Measurements from ENCODE around the gene CZIB. TPM values are rescaled to one million over a fixed set of nuclear protein-coding genes. Genes with fewer than 3 reads are reported as not detected.

CZIB gene
- total and polyA plus RNA-seq, 2 of the 8 experiments (the other 6 are each of a cell fraction or from before 2014, with no cell fraction given), result 46.5 to 48.0 TPM

DNA sequence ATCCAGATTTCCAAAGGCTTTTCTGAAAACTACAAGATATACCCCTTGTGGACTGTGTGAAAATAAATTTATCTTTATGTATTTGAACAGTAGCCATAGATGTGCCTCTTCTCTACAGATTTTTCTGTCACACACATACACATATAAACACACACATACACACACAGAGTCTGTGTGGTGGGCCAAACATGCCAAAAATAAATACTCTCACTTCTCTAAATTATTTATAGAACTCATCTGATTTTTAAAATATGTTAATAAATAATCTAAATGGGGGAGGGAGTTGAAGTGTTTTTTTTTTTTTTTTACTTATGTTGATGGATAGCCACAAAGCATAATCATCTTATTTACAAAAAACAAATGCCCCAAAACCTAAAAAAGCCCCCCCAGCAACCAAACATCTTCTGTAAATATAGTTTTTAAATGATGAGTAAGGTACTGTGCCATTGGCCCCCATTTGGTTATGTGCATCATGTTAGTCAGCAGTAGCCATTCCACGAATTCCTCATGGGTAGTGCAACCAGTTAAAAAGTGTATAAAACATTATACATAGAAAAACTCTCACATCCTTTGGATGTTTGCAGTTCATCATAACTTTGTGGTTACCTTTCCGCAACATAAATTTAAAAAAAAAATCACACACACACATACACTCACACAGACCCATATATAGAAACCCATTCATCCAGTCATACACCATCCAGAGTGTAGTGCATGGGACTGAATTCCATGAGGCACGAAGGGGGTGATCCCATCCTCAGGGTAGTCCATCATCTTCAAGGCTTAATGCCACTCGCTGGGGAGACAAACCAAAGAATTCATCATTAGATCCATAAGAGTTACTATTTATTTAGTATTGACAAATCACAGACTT is 26.1 kb upstream of the CZIB start:
- no peak overlapping the region for H3K18ac ChIP-seq (ENCODE audit: extremely low read depth, low read length)
- no peak overlapping the region for H2AFZ ChIP-seq (ENCODE audit: low read length)
- no peak overlapping the region for H3K4me3 ChIP-seq (ENCODE audit: extremely low read depth in 1 of 4, insufficient read depth in 2 of 4, low read depth in 3 of 4, low read length in 4 of 4)
- H3K79me1 ChIP-seq (ENCODE audit: low read depth, low read length), result no peaks in the 10 kb centered on the region
- H3K14ac ChIP-seq (ENCODE audit: insufficient read length), result no peak overlapping the region
- no peak overlapping the region for H2BK5ac ChIP-seq (ENCODE audit: low read depth, low read length)
- H3K23ac ChIP-seq (ENCODE audit: insufficient read length), result no peak overlapping the region
- no peak overlapping the region for H2AK5ac ChIP-seq (ENCODE audit: low read depth, low read length)
- H3K4me2 ChIP-seq (ENCODE audit: insufficient read depth in 1 of 2, low read depth in 2 of 2, low read length in 2 of 2), result no peak overlapping the region
- H4K8ac ChIP-seq (ENCODE audit: extremely low read depth, insufficient read depth, low read length), result no peak overlapping the region
- H2BK20ac ChIP-seq (ENCODE audit: low read length), result no peak overlapping the region
- no peak overlapping the region for H2BK12ac ChIP-seq (ENCODE audit: low read depth, low read length)
- WGBS, 2 experiments (ENCODE audit: extremely low coverage in 1 of 2, insufficient coverage in 1 of 2, insufficient read length in 1 of 2, insufficient replicate concordance in 2 of 2, low coverage in 1 of 2, low lambda C conversion rate in 2 of 2, missing lambda C conversion rate in 1 of 2), result 81% methylated on average over 4 of the region's 4 CpGs; no CpG with 5 or more reads in 1 of the 2 experiments
- no peak overlapping the region for H3K27ac ChIP-seq (ENCODE audit: low read depth, low read length)
- no peaks in the 10 kb centered on the region for H3K79me2 ChIP-seq (ENCODE audit: control insufficient read depth in 1 of 2, insufficient read depth in 2 of 2, low read length in 2 of 2)
- H3K36me3 ChIP-seq (ENCODE audit: control insufficient read depth in 2 of 4, insufficient read depth in 4 of 4, low read length in 3 of 4), result peaks cover 20 to 72% (median 54%) of the 10 kb centered on the region in 4 experiments
- no peaks in the 10 kb centered on the region for H3K27me3 ChIP-seq (replicated peaks in 1 of 4; ENCODE audit: control insufficient read depth in 3 of 4, extremely low read depth in 1 of 4, insufficient read depth in 3 of 4, low read length in 3 of 4)
- no peak overlapping the region for H4K91ac ChIP-seq (replicated peaks; ENCODE audit: insufficient read length, low read length)
- H3K4ac ChIP-seq (replicated peaks; ENCODE audit: insufficient read length, low read depth, low read length), result no peak overlapping the region
- no peak overlapping the region for H2BK15ac ChIP-seq (ENCODE audit: low read length)
- CTCF ChIA-PET (ENCODE audit: partially characterized antibody), result interaction anchor here (1.2 kb wide), 1 partner anchor 11 kb away, joined by 3 read pairs; no protein-coding TSS in a partner anchor
- no peaks in the 10 kb centered on the region for H3K4me1 ChIP-seq (replicated peaks in 1 of 4; ENCODE audit: control insufficient read depth in 3 of 4, insufficient read depth in 4 of 4, low read length in 3 of 4)
- peaks cover 0 to 1% of the 10 kb centered on the region in 2 experiments for H4K20me1 ChIP-seq (replicated peaks in 1 of 2; ENCODE audit: control insufficient read depth in 1 of 2, insufficient read depth in 2 of 2, low read length in 2 of 2)
- H2BK120ac ChIP-seq (replicated peaks; ENCODE audit: low read depth, low read length), result no peak overlapping the region
- no peak overlapping the region for H4K5ac ChIP-seq (ENCODE audit: insufficient read length, low read depth, low read length)
- no peak overlapping the region for H3K9ac ChIP-seq (replicated peaks in 1 of 4; ENCODE audit: extremely low read depth in 1 of 4, low read depth in 3 of 4, low read length in 3 of 4)
- no peak for DNase-seq (ENCODE audit: low read depth in 1 of 2, low spot score in 2 of 2)
- no peaks in the 10 kb centered on the region for H3K9me3 ChIP-seq (ENCODE audit: insufficient read depth in 2 of 2, low read depth in 1 of 2, low read length in 1 of 2)
- no peak for FAIRE-seq
- POLR2A ChIA-PET (ENCODE audit: partially characterized antibody), result interaction anchor here (1.0 to 1.1 kb wide), 2 partner anchors 51 to 80 kb away, joined by 3 read pairs; no protein-coding TSS in a partner anchor
- no peak overlapping the region for H3K56ac ChIP-seq (replicated peaks; ENCODE audit: insufficient read length, low read depth, low read length)
- H3K23me2 ChIP-seq (ENCODE audit: low read depth, low read length), result no peaks in the 10 kb centered on the region
- TF ChIP-seq POU5F1 (IDR thresholded peaks at IDR 0.05; ENCODE audit: low read depth, low read length), result no peak
- TF ChIP-seq CBX8 (IDR thresholded peaks at IDR 0.05; ENCODE audit: borderline replicate concordance, low read depth, low read length), result no peak
- no peak for TF ChIP-seq EGR1 (IDR thresholded peaks at IDR 0.05; ENCODE audit: borderline replicate concordance, low read depth, low read length)
- TF ChIP-seq KDM4A (IDR thresholded peaks at IDR 0.05; ENCODE audit: low read depth, low read length, severe bottlenecking), result no peak
- no peak for TF ChIP-seq FOSL1 (IDR thresholded peaks at IDR 0.05; ENCODE audit: insufficient read depth, low read depth, low read length)
- TF ChIP-seq, protein P1, sequence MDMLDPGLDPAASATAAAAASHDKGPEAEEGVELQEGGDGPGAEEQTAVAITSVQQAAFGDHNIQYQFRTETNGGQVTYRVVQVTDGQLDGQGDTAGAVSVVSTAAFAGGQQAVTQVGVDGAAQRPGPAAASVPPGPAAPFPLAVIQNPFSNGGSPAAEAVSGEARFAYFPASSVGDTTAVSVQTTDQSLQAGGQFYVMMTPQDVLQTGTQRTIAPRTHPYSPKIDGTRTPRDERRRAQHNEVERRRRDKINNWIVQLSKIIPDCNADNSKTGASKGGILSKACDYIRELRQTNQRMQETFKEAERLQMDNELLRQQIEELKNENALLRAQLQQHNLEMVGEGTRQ (IDR thresholded peaks at IDR 0.05; ENCODE audit: low read length), result no peak
- TF ChIP-seq, protein P2, sequence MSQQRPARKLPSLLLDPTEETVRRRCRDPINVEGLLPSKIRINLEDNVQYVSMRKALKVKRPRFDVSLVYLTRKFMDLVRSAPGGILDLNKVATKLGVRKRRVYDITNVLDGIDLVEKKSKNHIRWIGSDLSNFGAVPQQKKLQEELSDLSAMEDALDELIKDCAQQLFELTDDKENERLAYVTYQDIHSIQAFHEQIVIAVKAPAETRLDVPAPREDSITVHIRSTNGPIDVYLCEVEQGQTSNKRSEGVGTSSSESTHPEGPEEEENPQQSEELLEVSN (IDR thresholded peaks at IDR 0.05), result no peak
- no peak for TF ChIP-seq SRF (IDR thresholded peaks at IDR 0.05; ENCODE audit: low read depth, low read length)
- TF ChIP-seq POLR2A (IDR thresholded peaks at IDR 0.05; ENCODE audit: control extremely low read depth in 1 of 2, low read depth in 2 of 2, low read length in 2 of 2), result no peak
